ENCODE data around the gene TRNAU1AP. TPM values are rescaled to one million over a fixed set of nuclear protein-coding genes. Genes with fewer than 3 reads are reported as not detected.

Gene TRNAU1AP
- total RNA-seq, result 24.5 TPM
- long read RNA-seq, transcript TRNAU1AP-201 (9 exons, 1,799 nt), result major isoform, 5 of 17 reads
- long read RNA-seq, partial matches to known transcripts, result 2 of 17 reads
- long read RNA-seq, other reads (novel, unspliced or antisense), result 10 of 17 reads

GRCh38 chr1:28552758-28553663, at the start of gene TRNAU1AP:
Gene TRNAU1AP, plus strand, starts transcription at chr1:28553085. Its CDS starts 26 bp downstream, at chr1:28553111.
- H3K27ac ChIP-seq, result peak within 1 kb of the TSS; percentile 88
- H3K4me3 ChIP-seq, result peak within 1 kb of the TSS; percentile 99
- peaks cover 5% of the 10 kb centered on the region for H3K4me1 ChIP-seq
- peaks cover 22% of the 10 kb centered on the region for H3K36me3 ChIP-seq
- intact Hi-C loops (cut with DNase I), result no loop called here
- ATAC-seq (peak; percentile 99), DNase-seq (peak; percentile 99)
- H3K27me3 ChIP-seq, result no peaks in the 10 kb centered on the region
- H3K9me3 ChIP-seq, result no peaks in the 10 kb centered on the region
- TF ChIP-seq, protein P1, sequence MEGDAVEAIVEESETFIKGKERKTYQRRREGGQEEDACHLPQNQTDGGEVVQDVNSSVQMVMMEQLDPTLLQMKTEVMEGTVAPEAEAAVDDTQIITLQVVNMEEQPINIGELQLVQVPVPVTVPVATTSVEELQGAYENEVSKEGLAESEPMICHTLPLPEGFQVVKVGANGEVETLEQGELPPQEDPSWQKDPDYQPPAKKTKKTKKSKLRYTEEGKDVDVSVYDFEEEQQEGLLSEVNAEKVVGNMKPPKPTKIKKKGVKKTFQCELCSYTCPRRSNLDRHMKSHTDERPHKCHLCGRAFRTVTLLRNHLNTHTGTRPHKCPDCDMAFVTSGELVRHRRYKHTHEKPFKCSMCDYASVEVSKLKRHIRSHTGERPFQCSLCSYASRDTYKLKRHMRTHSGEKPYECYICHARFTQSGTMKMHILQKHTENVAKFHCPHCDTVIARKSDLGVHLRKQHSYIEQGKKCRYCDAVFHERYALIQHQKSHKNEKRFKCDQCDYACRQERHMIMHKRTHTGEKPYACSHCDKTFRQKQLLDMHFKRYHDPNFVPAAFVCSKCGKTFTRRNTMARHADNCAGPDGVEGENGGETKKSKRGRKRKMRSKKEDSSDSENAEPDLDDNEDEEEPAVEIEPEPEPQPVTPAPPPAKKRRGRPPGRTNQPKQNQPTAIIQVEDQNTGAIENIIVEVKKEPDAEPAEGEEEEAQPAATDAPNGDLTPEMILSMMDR (IDR thresholded peaks at IDR 0.05), result no peak

- intact Hi-C loops (cut with DNase I), result no loop called here
- TF ChIP-seq, protein P1 (IDR thresholded peaks at IDR 0.05), result no peak
- H3K4me3 ChIP-seq, result no peak overlapping the region
- no peaks in the 10 kb centered on the region for H3K9me3 ChIP-seq
- no peaks in the 10 kb centered on the region for H3K27me3 ChIP-seq
- ATAC-seq (no peak), DNase-seq (no peak)
- peaks cover 10% of the 10 kb centered on the region for H3K36me3 ChIP-seq
- no peak overlapping the region for H3K27ac ChIP-seq
- H3K4me1 ChIP-seq, result peaks cover 11% of the 10 kb centered on the region
These were observed 49.8 kb upstream of the TRNAU1AP start for GRCh38 chr1:28503117-28503516.

DNA sequence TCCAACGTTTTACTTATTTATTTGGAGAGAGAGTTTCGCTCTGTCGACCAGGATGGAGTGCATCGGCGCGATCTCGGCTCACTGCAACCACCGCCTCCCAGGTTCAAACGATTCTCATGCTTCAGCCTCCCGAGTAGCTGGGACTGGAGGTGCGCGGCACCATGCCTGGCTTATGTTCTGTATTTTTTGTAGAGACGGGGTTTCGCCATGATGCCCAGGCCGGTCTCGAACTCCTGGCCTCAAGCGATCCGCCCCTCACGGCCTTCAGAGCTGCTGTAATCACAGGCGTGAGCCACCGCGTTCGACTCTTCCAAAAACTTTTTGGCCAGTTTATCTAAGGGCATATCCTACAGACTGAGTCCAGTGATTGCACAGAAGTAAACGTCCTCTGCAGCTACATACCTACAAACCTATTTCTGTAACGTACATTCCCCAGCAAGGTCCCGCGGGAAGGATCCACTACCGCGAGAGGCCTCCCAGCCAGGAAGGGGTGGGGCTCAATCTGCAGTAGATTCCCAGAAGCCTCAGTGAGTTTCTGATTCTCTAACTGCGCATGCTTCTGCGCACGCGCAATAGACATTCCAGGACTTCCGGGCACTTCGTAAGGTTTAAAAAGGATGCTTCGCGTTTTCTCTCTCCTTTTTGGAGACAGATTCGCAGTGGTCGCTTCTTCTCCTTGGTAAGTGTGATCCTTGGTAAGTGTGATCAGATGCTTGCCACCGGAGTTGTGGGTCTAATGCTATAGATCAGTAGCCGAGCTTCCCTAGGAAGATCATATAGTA, 47.3 kb upstream of the TRNAU1AP start, which contains the start of gene RCC1:
TSS of gene RCC1 (plus strand) at position 638 of the 782 bp plus-strand sequence. CDS start 23,824 bp downstream, outside the sequence.
- H3K9me3 ChIP-seq, result no peaks in the 10 kb centered on the region
- H3K4me3 ChIP-seq, result peak within 1 kb of the TSS; percentile 90
- TF ChIP-seq, protein P1 (IDR thresholded peaks at IDR 0.05), result no peak
- peak; percentile 96 for ATAC-seq
- intact Hi-C loops (cut with DNase I), result no loop called here
- DNase-seq, result peak; percentile 96
- peaks cover 29% of the 10 kb centered on the region for H3K36me3 ChIP-seq
- H3K4me1 ChIP-seq, result peaks cover 35% of the 10 kb centered on the region
- H3K27ac ChIP-seq, result peak within 1 kb of the TSS; percentile 91
- H3K27me3 ChIP-seq, result no peaks in the 10 kb centered on the region

DNA sequence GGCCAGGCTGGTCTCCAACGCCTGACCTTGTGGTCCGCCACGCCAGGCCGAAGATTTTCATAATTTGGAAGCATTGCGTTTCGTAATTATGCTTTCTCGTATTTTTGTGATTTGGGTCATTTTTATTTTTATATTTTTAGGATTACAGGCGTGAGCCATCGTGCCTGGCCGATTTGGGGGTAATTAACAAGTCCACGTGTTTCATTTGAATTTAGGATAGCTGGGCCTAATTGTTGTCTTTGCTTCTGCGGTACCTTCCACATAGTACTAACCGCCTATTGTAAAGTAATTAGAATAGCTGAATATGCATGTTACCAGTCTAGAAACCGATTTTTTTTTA, 46.0 kb upstream of the TRNAU1AP start:
- H3K4me3 ChIP-seq, result peak overlapping the region; percentile 90
- H3K27ac ChIP-seq, result peak overlapping the region; percentile 91
- TF ChIP-seq, protein P1 (IDR thresholded peaks at IDR 0.05), result no peak
- peaks cover 44% of the 10 kb centered on the region for H3K4me1 ChIP-seq
- H3K36me3 ChIP-seq, result peaks cover 42% of the 10 kb centered on the region
- H3K9me3 ChIP-seq, result no peaks in the 10 kb centered on the region
- intact Hi-C loops (cut with DNase I), result no loop called here
- no peaks in the 10 kb centered on the region for H3K27me3 ChIP-seq
- no peak for ATAC-seq
- no peak for DNase-seq

DNA sequence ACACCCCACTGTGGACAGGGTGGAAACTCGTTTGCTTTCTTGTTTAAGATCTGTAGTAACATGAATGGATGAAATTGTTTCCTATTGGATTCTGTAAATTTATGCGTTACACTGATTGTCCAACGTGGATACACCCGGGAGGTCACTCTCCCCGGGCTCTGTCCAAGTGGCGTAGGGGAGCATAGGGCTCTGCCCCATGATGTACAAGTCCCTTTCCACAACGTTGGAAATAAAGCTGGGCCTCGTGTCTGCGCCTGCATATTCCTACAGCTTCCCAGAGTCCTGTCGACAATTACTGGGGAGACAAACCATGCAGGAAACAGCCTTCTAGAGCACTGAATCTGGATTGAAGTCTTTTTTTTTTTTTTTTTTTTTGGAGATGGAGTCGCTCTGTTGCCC, 45.6 kb upstream of the TRNAU1AP start:
- TF ChIP-seq, protein P1 (IDR thresholded peaks at IDR 0.05), result no peak
- Histone ChIP-seq H3K4me1 (peaks cover 44% of the 10 kb centered on the region), H3K27ac (peak overlapping the region; percentile 91), H3K27me3 (no peaks in the 10 kb centered on the region), H3K4me3 (peak overlapping the region; percentile 90), H3K9me3 (no peaks in the 10 kb centered on the region), H3K36me3 (peaks cover 46% of the 10 kb centered on the region)
- DNase-seq, result no peak
- no peak for ATAC-seq
- intact Hi-C loops (cut with DNase I), result no loop called here
